ENCODE measurements around the gene DLGAP5. TPM values are rescaled to one million over a fixed set of nuclear protein-coding genes. Genes with fewer than 3 reads are reported as not detected.

The DLGAP5 gene
- total and polyA plus RNA-seq, 9 donors = 0.43 to 0.69 (median 0.47) TPM; not detected in 4

Other genes with a start within 250 kb of the DLGAP5 start
- 1 to 10 TPM; 1.4 to 4.2 (median 2.7) TPM for gene WDHD1, start 164.5 kb downstream of the DLGAP5 start, total RNA-seq
- 1 to 10 TPM; 1.2 to 2.5 TPM for gene WDHD1, start 164.5 kb downstream of the DLGAP5 start, polyA plus RNA-seq
- gene SOCS4, start 164.3 kb downstream of the DLGAP5 start, total RNA-seq = 10 to 100 TPM in 6 of 7 donors, 1 to 10 TPM in 1; 6.4 to 31.1 (median 17.4) TPM
- 1 to 10 TPM; 3.5 to 6.9 TPM for gene SOCS4, start 164.3 kb downstream of the DLGAP5 start, polyA plus RNA-seq
- gene MAPK1IP1L, start 139.9 kb downstream of the DLGAP5 start, total RNA-seq = 100 to 1,000 TPM in 2 of 7 donors, 10 to 100 TPM in 5; 35.6 to 130 (median 81.9) TPM
- gene MAPK1IP1L, start 139.9 kb downstream of the DLGAP5 start, polyA plus RNA-seq = 10 to 100 TPM; 38.1 to 59.8 TPM
- gene LGALS3, start 62.3 kb downstream of the DLGAP5 start, total RNA-seq = 100 to 1,000 TPM; 227 to 387 (median 259) TPM
- gene LGALS3, start 62.3 kb downstream of the DLGAP5 start, polyA plus RNA-seq = 100 to 1,000 TPM; 228 to 516 TPM
- gene FBXO34, start 79.8 kb upstream of the DLGAP5 start, total RNA-seq = 10 to 100 TPM; 18.1 to 29.8 (median 24.3) TPM
- gene FBXO34, start 79.8 kb upstream of the DLGAP5 start, polyA plus RNA-seq = 10 to 100 TPM; 11.4 to 17.6 TPM
- 10 to 100 TPM in 6 of 7 donors, 1 to 10 TPM in 1; 9.5 to 15.6 (median 12.1) TPM for gene ATG14, start 220.2 kb upstream of the DLGAP5 start, total RNA-seq
- gene ATG14, start 220.2 kb upstream of the DLGAP5 start, polyA plus RNA-seq = 10 to 100 TPM; 10.4 to 22.5 TPM
- gene TBPL2, start 249.0 kb upstream of the DLGAP5 start, total RNA-seq = not detected
- under 1 TPM in 1 of 2 donors, not detected in 1; 0.05 TPM for gene TBPL2, start 249.0 kb upstream of the DLGAP5 start, polyA plus RNA-seq